H1 (cell line): ENCODE data around the gene BYSL. TPM values are rescaled to one million over a fixed set of nuclear protein-coding genes. Genes with fewer than 3 reads are reported as not detected.
A peak's percentile ranks its signal among the peaks of the same experiment; 100 is the strongest.

Source experiments
- CHD7 ChIP-seq: fragments of 300-600 bp; sonication (generic); IDR thresholded peaks from 2 replicates; pipeline ENCODE4 v1.7.1; 2012; ENCODE audit warnings: low read length, moderate library complexity, mild to moderate bottlenecking, inconsistent platforms; ENCODE audit not compliant: insufficient replicate concordance
- CTCF ChIP-seq, 3 experiments: IDR thresholded peaks; 1 replicate in 2 of 3; 2 replicates in 1 of 3; pipeline versions ENCODE4 v1.5.1 to v1.6.1; 2011; ENCODE audit warnings: low read length in 3 of 3, mild to moderate bottlenecking in 3 of 3, inconsistent platforms in 2 of 3, low read depth in 1 of 3, moderate library complexity in 1 of 3; ENCODE audit not compliant: insufficient read depth in 1 of 3; ENCODE audit errors: control extremely low read depth in 1 of 3
- MAFK ChIP-seq: IDR thresholded peaks from 2 replicates; pipeline ENCODE4 v1.6.1; 2012; ENCODE audit warnings: low read depth, mild to moderate bottlenecking, improper control_type of control experiment, low read length
- PHF8 ChIP-seq: fragments of 200-600 bp; sonication (generic); conservative IDR thresholded peaks from 2 replicates; pipeline ENCODE4 v1.7.1; 2012; ENCODE audit warnings: low read depth, mild to moderate bottlenecking, inconsistent platforms, low read length, moderate library complexity
- POLR2AphosphoS5 ChIP-seq: IDR thresholded peaks from 2 replicates; pipeline ENCODE4 v1.6.1; 2011; ENCODE audit warnings: low read depth, low read length
- SP1 ChIP-seq: IDR thresholded peaks from 2 replicates; pipeline ENCODE4 v1.6.1; 2011; ENCODE audit warnings: low read depth, low read length
- SP4 ChIP-seq: IDR thresholded peaks from 2 replicates; pipeline ENCODE4 v1.6.1; 2012; ENCODE audit warnings: low read length, inconsistent platforms
- TEAD4 ChIP-seq: IDR thresholded peaks from 2 replicates; pipeline ENCODE4 v1.6.1; 2012; ENCODE audit warnings: low read depth, low read length, inconsistent platforms, mixed read lengths
- polyA plus RNA-seq, 7 experiments: library from polyadenylated mRNA; depleted of rRNA in 3 of 7; stranded (reverse) in 5 of 7; unstranded in 2 of 7; fragments of >200 nt in 5 of 7; fragments of 200-250 nt in 2 of 7; gene quantifications; 1 replicate in 5 of 7; 2 replicates in 1 of 7; 4 replicates in 1 of 7; pipeline versions ENCODE4 v1.2.1 to v1.2.3, GENCODE V29; 2011 to 2013; ENCODE audit warnings: missing spikeins in 2 of 7, mixed read lengths in 2 of 7
- total RNA-seq: library from RNA; stranded (reverse); fragmentation: NEBNext Ultra II Directional; extraction: Animal tissue kit (Norgen Biotek cat#: 25700); gene quantifications from 2 replicates; pipeline ENCODE4 v1.2.1, GENCODE V29; 2021

BYSL gene
- total and polyA plus RNA-seq, 2 of the 8 experiments (the other 6 are each of a cell fraction or from before 2014, with no cell fraction given): 37.3 to 49.2 TPM

GRCh38 chr6:41965429-41966213 is 44.3 kb downstream of the BYSL start (continued):
- TF ChIP-seq CHD7 (peak; percentile 84), TEAD4 (peak; percentile 93), SP4 (peak; percentile 32; the same call in 1 of the 2 replicates), CTCF (IDR thresholded peaks at IDR 0.05; ENCODE audit: control extremely low read depth in 1 of 3, insufficient read depth in 1 of 3, low read depth in 1 of 3, low read length in 3 of 3) (no peak), MAFK (no peak), SP1 (peak; percentile 46), POLR2AphosphoS5 (peak; percentile 40), PHF8 (no peak)
